Testis (tissue), 2 donors: ENCODE data around the gene MGAT5.

ENCODE experiments used
- CTCF ChIP-seq, 3 experiments: fragments of 450-650 bp in 2 of 3; fragments of 200-600 bp in 1 of 3; sonication (generic) in 1 of 3; IDR thresholded peaks; one replicate each; pipeline ENCODE4 v1.5.1; 2016 to 2019; ENCODE audit warnings: antibody characterized with exemption in 3 of 3, mild to moderate bottlenecking in 2 of 3, moderate library complexity in 1 of 3
- POLR2A ChIP-seq: fragments of 450-650 bp; IDR thresholded peaks from one replicate; pipeline ENCODE4 v1.6.1; 2017; ENCODE audit warnings: antibody characterized with exemption, mild to moderate bottlenecking, moderate library complexity

DNA sequence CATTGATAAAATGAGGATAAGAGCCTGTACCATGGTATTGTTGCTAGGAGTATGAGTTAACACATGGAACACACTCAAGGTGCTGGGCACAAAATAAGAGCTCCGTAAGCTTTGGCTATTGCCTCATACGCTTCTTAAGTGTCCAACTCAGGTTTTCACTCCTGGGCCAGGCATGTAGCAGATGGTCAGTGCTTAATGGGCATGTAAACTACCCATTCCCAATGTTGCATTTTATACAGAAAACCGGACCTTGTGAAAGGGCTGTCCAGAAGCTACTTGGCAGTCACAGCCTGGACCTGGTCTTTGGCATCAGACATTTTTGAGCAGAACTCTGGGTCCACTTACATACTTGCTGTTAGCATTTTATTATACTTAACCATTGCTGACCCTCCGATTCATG lies 26.9 kb downstream of the MGAT5 start:
- TF ChIP-seq POLR2A (no peak), CTCF (IDR thresholded peaks at IDR 0.05) (no peak)
